ENCODE results near the gene CHRND.

CHRND gene

DNA sequence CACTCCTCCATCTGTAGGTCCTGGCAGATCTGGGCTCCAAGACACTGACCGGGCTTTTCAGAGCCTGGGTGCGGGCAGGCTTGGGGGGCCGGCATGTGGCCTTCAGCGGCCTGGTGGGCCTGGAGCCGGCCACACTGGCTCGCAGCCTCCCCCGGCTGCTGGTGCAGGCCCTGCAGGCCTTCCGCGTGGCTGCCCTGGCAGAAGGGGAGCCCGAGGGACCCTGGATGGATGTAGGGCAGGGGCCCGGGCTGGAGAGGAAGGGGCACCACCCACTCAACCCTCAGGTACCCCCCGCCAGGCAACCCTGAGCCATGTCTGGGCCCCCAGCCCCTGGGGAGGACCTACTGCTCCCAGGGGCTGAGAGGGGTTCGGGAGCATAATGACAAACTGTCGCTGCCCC is 761 bp upstream of the CHRND start:
- no peaks in the 10 kb centered on the region for H3K4me1 ChIP-seq
- peaks cover 3% of the 10 kb centered on the region for H3K27me3 ChIP-seq (ENCODE audit: control insufficient read depth, insufficient read depth, low read length)
- H3K4me3 ChIP-seq (ENCODE audit: low read depth, low read length), result no peak overlapping the region
- TF ChIP-seq, protein P1, sequence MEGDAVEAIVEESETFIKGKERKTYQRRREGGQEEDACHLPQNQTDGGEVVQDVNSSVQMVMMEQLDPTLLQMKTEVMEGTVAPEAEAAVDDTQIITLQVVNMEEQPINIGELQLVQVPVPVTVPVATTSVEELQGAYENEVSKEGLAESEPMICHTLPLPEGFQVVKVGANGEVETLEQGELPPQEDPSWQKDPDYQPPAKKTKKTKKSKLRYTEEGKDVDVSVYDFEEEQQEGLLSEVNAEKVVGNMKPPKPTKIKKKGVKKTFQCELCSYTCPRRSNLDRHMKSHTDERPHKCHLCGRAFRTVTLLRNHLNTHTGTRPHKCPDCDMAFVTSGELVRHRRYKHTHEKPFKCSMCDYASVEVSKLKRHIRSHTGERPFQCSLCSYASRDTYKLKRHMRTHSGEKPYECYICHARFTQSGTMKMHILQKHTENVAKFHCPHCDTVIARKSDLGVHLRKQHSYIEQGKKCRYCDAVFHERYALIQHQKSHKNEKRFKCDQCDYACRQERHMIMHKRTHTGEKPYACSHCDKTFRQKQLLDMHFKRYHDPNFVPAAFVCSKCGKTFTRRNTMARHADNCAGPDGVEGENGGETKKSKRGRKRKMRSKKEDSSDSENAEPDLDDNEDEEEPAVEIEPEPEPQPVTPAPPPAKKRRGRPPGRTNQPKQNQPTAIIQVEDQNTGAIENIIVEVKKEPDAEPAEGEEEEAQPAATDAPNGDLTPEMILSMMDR (IDR thresholded peaks at IDR 0.05), result no peak
- no peaks in the 10 kb centered on the region for H3K36me3 ChIP-seq (ENCODE audit: control insufficient read depth, insufficient read depth, low read length)
- no peak overlapping the region for H2AFZ ChIP-seq
- no peak overlapping the region for H3K9ac ChIP-seq
- no peaks in the 10 kb centered on the region for H3K79me2 ChIP-seq
- H3K27ac ChIP-seq, result no peak overlapping the region
- no peaks in the 10 kb centered on the region for H3K9me3 ChIP-seq (ENCODE audit: control insufficient read depth, low read length)
- H3K4me2 ChIP-seq (ENCODE audit: low read length), result no peak overlapping the region

DNA sequence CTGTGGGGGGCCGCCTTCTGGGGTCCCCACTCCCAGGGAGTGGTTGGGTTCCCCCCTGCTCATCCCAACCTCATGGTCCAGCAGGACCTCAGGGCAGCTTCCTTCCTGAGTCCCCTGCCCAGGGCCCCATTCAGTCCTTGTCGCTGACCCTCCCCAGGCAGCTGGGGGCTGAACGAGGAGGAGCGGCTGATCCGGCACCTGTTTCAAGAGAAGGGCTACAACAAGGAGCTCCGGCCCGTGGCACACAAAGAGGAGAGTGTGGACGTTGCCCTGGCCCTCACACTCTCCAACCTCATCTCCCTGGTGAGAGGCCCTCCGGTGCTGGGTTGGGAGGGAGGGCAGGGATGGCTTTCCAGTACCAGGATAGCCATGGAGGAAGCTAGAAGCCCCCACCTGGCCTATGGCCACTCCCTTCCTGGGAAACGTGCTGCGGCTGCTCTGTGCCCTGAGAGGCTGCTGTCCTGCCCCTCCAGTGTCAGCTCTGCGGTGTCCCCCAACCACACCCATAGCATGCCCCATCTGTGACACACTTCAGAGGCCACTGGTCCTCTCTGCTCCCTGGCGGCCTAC is 497 bp downstream of the CHRND start:
- H3K4me3 ChIP-seq (ENCODE audit: low read depth, low read length), result no peak overlapping the region
- no peak overlapping the region for H2AFZ ChIP-seq
- peaks cover 3% of the 10 kb centered on the region for H3K27me3 ChIP-seq (ENCODE audit: control insufficient read depth, insufficient read depth, low read length)
- H3K4me1 ChIP-seq, result no peaks in the 10 kb centered on the region
- H3K36me3 ChIP-seq (ENCODE audit: control insufficient read depth, insufficient read depth, low read length), result no peaks in the 10 kb centered on the region
- no peak overlapping the region for H3K4me2 ChIP-seq (ENCODE audit: low read length)
- no peak overlapping the region for H3K27ac ChIP-seq
- no peaks in the 10 kb centered on the region for H3K79me2 ChIP-seq
- no peak overlapping the region for H3K9ac ChIP-seq
- TF ChIP-seq, protein P1 (IDR thresholded peaks at IDR 0.05), result no peak
- no peaks in the 10 kb centered on the region for H3K9me3 ChIP-seq (ENCODE audit: control insufficient read depth, low read length)

DNA sequence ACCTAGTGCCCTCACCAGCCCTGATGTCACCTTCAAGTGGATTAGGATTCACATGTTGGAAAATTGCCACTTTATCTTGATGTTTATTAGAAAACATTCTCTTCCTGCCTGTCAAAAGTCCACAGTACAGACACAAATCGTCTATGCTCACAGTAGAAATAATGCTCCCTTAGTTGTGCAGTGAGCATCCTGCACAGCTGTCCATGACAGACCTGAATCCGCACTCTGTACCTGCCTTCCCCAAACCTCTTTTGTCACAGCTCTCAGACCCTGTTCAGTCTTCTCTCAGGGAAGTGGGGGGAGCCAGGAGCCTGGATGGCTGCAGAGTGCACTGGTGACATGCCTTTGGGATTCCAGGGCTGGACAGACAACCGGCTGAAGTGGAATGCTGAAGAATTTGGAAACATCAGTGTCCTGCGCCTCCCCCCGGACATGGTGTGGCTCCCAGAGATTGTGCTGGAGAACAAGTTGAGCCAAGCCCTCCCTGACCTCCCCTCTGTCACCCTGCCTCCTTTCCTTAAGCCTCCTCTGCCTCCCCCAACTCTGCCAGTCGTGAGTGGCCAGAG is 2.0 kb downstream of the CHRND start:
- no peaks in the 10 kb centered on the region for H3K27me3 ChIP-seq (ENCODE audit: control insufficient read depth, insufficient read depth, low read length)
- no peak overlapping the region for H3K9ac ChIP-seq
- H3K27ac ChIP-seq, result no peak overlapping the region
- H3K4me3 ChIP-seq (ENCODE audit: low read depth, low read length), result no peak overlapping the region
- no peaks in the 10 kb centered on the region for H3K79me2 ChIP-seq
- no peaks in the 10 kb centered on the region for H3K36me3 ChIP-seq (ENCODE audit: control insufficient read depth, insufficient read depth, low read length)
- H2AFZ ChIP-seq, result no peak overlapping the region
- TF ChIP-seq, protein P1 (IDR thresholded peaks at IDR 0.05), result no peak
- no peaks in the 10 kb centered on the region for H3K4me1 ChIP-seq
- no peaks in the 10 kb centered on the region for H3K9me3 ChIP-seq (ENCODE audit: control insufficient read depth, low read length)
- H3K4me2 ChIP-seq (ENCODE audit: low read length), result no peak overlapping the region

GRCh38 chr2:232528746-232529460 is 2.9 kb downstream of the CHRND start:
- TF ChIP-seq, protein P1 (IDR thresholded peaks at IDR 0.05), result no peak
- Histone ChIP-seq H3K9ac (no peak overlapping the region), H3K4me3 (ENCODE audit: low read depth, low read length) (no peak overlapping the region)

More at GRCh38 chr2:232528746-232529460, 2.9 kb downstream of the CHRND start:
- no peak overlapping the region for H3K4me2 ChIP-seq (ENCODE audit: low read length)
- no peaks in the 10 kb centered on the region for H3K27me3 ChIP-seq (ENCODE audit: control insufficient read depth, insufficient read depth, low read length)
- no peaks in the 10 kb centered on the region for H3K9me3 ChIP-seq (ENCODE audit: control insufficient read depth, low read length)
- no peaks in the 10 kb centered on the region for H3K79me2 ChIP-seq
- no peak overlapping the region for H3K27ac ChIP-seq
- no peaks in the 10 kb centered on the region for H3K36me3 ChIP-seq (ENCODE audit: control insufficient read depth, insufficient read depth, low read length)
- H3K4me1 ChIP-seq, result no peaks in the 10 kb centered on the region
- H2AFZ ChIP-seq, result no peak overlapping the region

Measured in parathyroid adenoma (tissue), 2 donors.